ENCODE measurements around the gene GALNT7.

GRCh38 chr4:173347467-173347866 is 178.9 kb downstream of the GALNT7 start:
- TF ChIP-seq EZH2phosphoT487 (IDR thresholded peaks at IDR 0.05; ENCODE audit: borderline replicate concordance, low read length) (no peak), EZH2 (IDR thresholded peaks at IDR 0.05; ENCODE audit: low read length, unreplicated experiment) (no peak)

Data from PC-3 (cell line).